ENCODE data around the gene FREM2. TPM values are rescaled to one million over a fixed set of nuclear protein-coding genes. Genes with fewer than 3 reads are reported as not detected.
A peak's percentile ranks its signal among the peaks of the same experiment; 100 is the strongest.

The FREM2 gene, protein sequence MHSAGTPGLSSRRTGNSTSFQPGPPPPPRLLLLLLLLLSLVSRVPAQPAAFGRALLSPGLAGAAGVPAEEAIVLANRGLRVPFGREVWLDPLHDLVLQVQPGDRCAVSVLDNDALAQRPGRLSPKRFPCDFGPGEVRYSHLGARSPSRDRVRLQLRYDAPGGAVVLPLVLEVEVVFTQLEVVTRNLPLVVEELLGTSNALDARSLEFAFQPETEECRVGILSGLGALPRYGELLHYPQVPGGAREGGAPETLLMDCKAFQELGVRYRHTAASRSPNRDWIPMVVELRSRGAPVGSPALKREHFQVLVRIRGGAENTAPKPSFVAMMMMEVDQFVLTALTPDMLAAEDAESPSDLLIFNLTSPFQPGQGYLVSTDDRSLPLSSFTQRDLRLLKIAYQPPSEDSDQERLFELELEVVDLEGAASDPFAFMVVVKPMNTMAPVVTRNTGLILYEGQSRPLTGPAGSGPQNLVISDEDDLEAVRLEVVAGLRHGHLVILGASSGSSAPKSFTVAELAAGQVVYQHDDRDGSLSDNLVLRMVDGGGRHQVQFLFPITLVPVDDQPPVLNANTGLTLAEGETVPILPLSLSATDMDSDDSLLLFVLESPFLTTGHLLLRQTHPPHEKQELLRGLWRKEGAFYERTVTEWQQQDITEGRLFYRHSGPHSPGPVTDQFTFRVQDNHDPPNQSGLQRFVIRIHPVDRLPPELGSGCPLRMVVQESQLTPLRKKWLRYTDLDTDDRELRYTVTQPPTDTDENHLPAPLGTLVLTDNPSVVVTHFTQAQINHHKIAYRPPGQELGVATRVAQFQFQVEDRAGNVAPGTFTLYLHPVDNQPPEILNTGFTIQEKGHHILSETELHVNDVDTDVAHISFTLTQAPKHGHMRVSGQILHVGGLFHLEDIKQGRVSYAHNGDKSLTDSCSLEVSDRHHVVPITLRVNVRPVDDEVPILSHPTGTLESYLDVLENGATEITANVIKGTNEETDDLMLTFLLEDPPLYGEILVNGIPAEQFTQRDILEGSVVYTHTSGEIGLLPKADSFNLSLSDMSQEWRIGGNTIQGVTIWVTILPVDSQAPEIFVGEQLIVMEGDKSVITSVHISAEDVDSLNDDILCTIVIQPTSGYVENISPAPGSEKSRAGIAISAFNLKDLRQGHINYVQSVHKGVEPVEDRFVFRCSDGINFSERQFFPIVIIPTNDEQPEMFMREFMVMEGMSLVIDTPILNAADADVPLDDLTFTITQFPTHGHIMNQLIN (N-terminal part only)
- under 1 TPM in 3 of 4 donors, not detected in 1; 0.06 to 0.19 (median 0.13) TPM for total RNA-seq

GRCh38 chr13:38686577-38687245, at the start of gene FREM2:
Gene FREM2, plus strand, starts transcription at chr13:38687077. Its CDS starts 268 bp downstream, at chr13:38687345.
- H3K9me3 ChIP-seq: no peaks in the 10 kb centered on the region
- H3K36me3 ChIP-seq: no peaks in the 10 kb centered on the region
- peaks cover 0 to 63% (median 3%) of the 10 kb centered on the region in 4 donors for H3K27me3 ChIP-seq
- 0 to 1% methylated on average over 8 to 11 of the region's 40 CpGs for WGBS, 2 donors
- no peak within 1 kb of the TSS for H3K27ac ChIP-seq
- peaks cover 8 to 25% (median 14%) of the 10 kb centered on the region in 3 donors for H3K4me1 ChIP-seq
- intact Hi-C loops (cut with DNase I): no loop called here
- no peak for DNase-seq
- TF ChIP-seq POLR2A (IDR thresholded peaks at IDR 0.05): no peak
- TF ChIP-seq, protein P1, sequence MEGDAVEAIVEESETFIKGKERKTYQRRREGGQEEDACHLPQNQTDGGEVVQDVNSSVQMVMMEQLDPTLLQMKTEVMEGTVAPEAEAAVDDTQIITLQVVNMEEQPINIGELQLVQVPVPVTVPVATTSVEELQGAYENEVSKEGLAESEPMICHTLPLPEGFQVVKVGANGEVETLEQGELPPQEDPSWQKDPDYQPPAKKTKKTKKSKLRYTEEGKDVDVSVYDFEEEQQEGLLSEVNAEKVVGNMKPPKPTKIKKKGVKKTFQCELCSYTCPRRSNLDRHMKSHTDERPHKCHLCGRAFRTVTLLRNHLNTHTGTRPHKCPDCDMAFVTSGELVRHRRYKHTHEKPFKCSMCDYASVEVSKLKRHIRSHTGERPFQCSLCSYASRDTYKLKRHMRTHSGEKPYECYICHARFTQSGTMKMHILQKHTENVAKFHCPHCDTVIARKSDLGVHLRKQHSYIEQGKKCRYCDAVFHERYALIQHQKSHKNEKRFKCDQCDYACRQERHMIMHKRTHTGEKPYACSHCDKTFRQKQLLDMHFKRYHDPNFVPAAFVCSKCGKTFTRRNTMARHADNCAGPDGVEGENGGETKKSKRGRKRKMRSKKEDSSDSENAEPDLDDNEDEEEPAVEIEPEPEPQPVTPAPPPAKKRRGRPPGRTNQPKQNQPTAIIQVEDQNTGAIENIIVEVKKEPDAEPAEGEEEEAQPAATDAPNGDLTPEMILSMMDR (IDR thresholded peaks at IDR 0.05): no peak
- H3K4me3 ChIP-seq: peak within 1 kb of the TSS; percentile 3 to 61 (median 38)

GRCh38 chr13:38637576-38637975, 49.3 kb upstream of the FREM2 start:
- intact Hi-C loops (cut with DNase I): no loop called here
- Histone ChIP-seq H3K4me3 (no peak overlapping the region), H3K4me1 (no peaks in the 10 kb centered on the region), H3K9me3 (no peaks in the 10 kb centered on the region), H3K36me3 (no peaks in the 10 kb centered on the region), H3K27me3 (no peaks in the 10 kb centered on the region), H3K27ac (no peak overlapping the region)
- TF ChIP-seq, protein P1 (IDR thresholded peaks at IDR 0.05): no peak
- TF ChIP-seq POLR2A (IDR thresholded peaks at IDR 0.05): no peak
- WGBS, 2 donors: 66 to 70% methylated on average over 3 of the region's 3 CpGs
- no peak for DNase-seq

GRCh38 chr13:38641164-38641948, 45.5 kb upstream of the FREM2 start:
- TF ChIP-seq, protein P1 (IDR thresholded peaks at IDR 0.05): no peak
- TF ChIP-seq POLR2A (IDR thresholded peaks at IDR 0.05): no peak
- no peak overlapping the region for H3K27ac ChIP-seq
- intact Hi-C loops (cut with DNase I): no loop called here
- DNase-seq: no peak
- H3K4me1 ChIP-seq: no peaks in the 10 kb centered on the region
- 82% methylated on average over 5 of the region's 5 CpGs for WGBS, 2 donors
- H3K36me3 ChIP-seq: no peaks in the 10 kb centered on the region
- no peaks in the 10 kb centered on the region for H3K9me3 ChIP-seq
- H3K4me3 ChIP-seq: no peak overlapping the region
- no peaks in the 10 kb centered on the region for H3K27me3 ChIP-seq

DNA sequence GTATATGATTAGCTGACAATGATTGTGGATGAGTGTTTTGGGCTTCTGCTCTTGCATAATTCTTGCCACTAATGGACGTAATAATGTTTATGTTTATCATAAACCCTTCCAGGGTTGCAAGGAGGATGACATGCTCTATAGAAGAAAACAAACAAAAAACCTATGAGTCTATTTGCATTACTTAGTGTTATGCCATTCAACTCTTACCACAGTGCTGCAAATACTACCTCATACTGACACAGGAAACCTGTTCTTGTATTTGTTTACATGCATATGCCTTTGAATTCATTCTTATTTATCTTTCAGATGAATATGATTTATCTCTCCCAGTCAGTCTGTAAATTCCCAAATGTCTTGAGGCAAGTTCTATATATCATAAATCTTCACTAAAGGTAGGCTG, 39.6 kb upstream of the FREM2 start:
- WGBS, 2 donors: 63 to 65% methylated on average over 1 of the region's 1 CpG
- Histone ChIP-seq H3K27ac (no peak overlapping the region), H3K9me3 (no peaks in the 10 kb centered on the region), H3K4me3 (no peak overlapping the region), H3K4me1 (no peaks in the 10 kb centered on the region), H3K27me3 (no peaks in the 10 kb centered on the region), H3K36me3 (no peaks in the 10 kb centered on the region)
- TF ChIP-seq, protein P1 (IDR thresholded peaks at IDR 0.05): no peak
- TF ChIP-seq POLR2A (IDR thresholded peaks at IDR 0.05): no peak
- intact Hi-C loops (cut with DNase I): no loop called here
- DNase-seq: no peak

All from esophagus squamous epithelium (tissue), 5 donors.